HCT116 (cell line): Measurements from ENCODE around the gene ENPP3.

Source experiments
- ATF3 ChIP-seq: IDR thresholded peaks from 2 replicates; pipeline ENCODE4 v1.6.1; 2012
- CTCF ChIP-seq, 3 experiments: fragments of 200-600 bp in 1 of 3; sonication (generic) in 1 of 3; IDR thresholded peaks in 2 of 3; conservative IDR thresholded peaks in 1 of 3; 2 replicates each; pipeline ENCODE4 v1.5.1; 2012 to 2017; ENCODE audit warnings: low read depth in 2 of 3, low read length in 2 of 3, antibody characterized with exemption in 1 of 3, borderline replicate concordance in 1 of 3, control low read depth in 1 of 3, mild to moderate bottlenecking in 1 of 3, mixed read lengths in 1 of 3, mixed run types in 1 of 3, moderate library complexity in 1 of 3; ENCODE audit not compliant: insufficient read depth in 1 of 3
- EZH2 ChIP-seq: fragments of 200-600 bp; sonication (generic); IDR thresholded peaks from 2 replicates; pipeline ENCODE4 v1.6.1; 2017; ENCODE audit warnings: antibody characterized with exemption, mixed run types
- EZH2phosphoT487 ChIP-seq: fragments of 200-600 bp; IDR thresholded peaks from 2 replicates; pipeline ENCODE4 v1.6.1; 2018; ENCODE audit warnings: antibody characterized with exemption, borderline replicate concordance
- MAX ChIP-seq: IDR thresholded peaks from 2 replicates; pipeline ENCODE4 v1.6.1; 2012
- POLR2A ChIP-seq: IDR thresholded peaks from 2 replicates; pipeline ENCODE4 v1.7.0; 2011; ENCODE audit warnings: borderline replicate concordance; ENCODE audit not compliant: insufficient read depth, insufficient read length; ENCODE audit errors: extremely low read depth
- REST ChIP-seq: IDR thresholded peaks from 2 replicates; pipeline ENCODE4 v1.6.1; 2012; ENCODE audit warnings: low read depth
- ZBTB33 ChIP-seq: IDR thresholded peaks from 2 replicates; pipeline ENCODE4 v1.6.1; 2011; ENCODE audit warnings: mild to moderate bottlenecking, low read length, moderate library complexity; ENCODE audit not compliant: insufficient replicate concordance; ENCODE audit errors: extremely low read depth
- ZFX ChIP-seq: fragments of 450-650 bp; IDR thresholded peaks from 2 replicates; pipeline ENCODE4 v1.6.1; 2017

GRCh38 chr6:131657222-131657621 is 20.1 kb downstream of the ENPP3 start:
- TF ChIP-seq CTCF (IDR thresholded peaks at IDR 0.05 in 2 of 3, conservative IDR thresholded peaks at IDR 0.05 in 1 of 3; ENCODE audit: borderline replicate concordance in 1 of 3, insufficient read depth in 1 of 3, low read depth in 2 of 3, low read length in 2 of 3) (no peak), ZFX (no peak), EZH2 (no peak), EZH2phosphoT487 (no peak), ATF3 (no peak), REST (no peak), POLR2A (no peak), MAX (no peak), ZBTB33 (no peak)
